Osteocyte (in vitro differentiated cells): ENCODE results near the gene LAYN. TPM values are rescaled to one million over a fixed set of nuclear protein-coding genes. Genes with fewer than 3 reads are reported as not detected.

ENCODE experiments used
- DNase-seq: peaks from one replicate; pipeline ENCODE4 v3.0.0; 2021; ENCODE audit warnings: mixed read lengths; ENCODE audit not compliant: unreplicated experiment; ENCODE audit errors: extremely low spot score
- H3K27ac Mint-ChIP-seq: one replicate; pipeline ENCODE4 v1.8.0; 2021; ENCODE audit warnings: mild to moderate bottlenecking, mixed read lengths; ENCODE audit not compliant: unreplicated experiment
- H3K27me3 Mint-ChIP-seq: one replicate; pipeline ENCODE4 v1.8.0; 2021; ENCODE audit warnings: mixed read lengths; ENCODE audit not compliant: unreplicated experiment
- H3K36me3 Mint-ChIP-seq: one replicate; pipeline ENCODE4 v1.8.0; 2021; ENCODE audit warnings: mixed read lengths; ENCODE audit not compliant: unreplicated experiment
- H3K4me1 Mint-ChIP-seq: one replicate; pipeline ENCODE4 v1.8.0; 2021; ENCODE audit warnings: mixed read lengths; ENCODE audit not compliant: unreplicated experiment
- H3K4me3 Mint-ChIP-seq: one replicate; pipeline ENCODE4 v1.8.0; 2021; ENCODE audit warnings: mild to moderate bottlenecking, moderate library complexity, mixed read lengths; ENCODE audit not compliant: unreplicated experiment
- H3K9me3 Mint-ChIP-seq: one replicate; pipeline ENCODE4 v1.8.0; 2021; ENCODE audit warnings: mixed read lengths; ENCODE audit not compliant: unreplicated experiment
- total RNA-seq: library from RNA; stranded (reverse); gene quantifications from 2 replicates; pipeline ENCODE4 v1.2.1, GENCODE V29; 2021
- TF ChIP-seq, protein P1 (sequence below): fragments of 200-600 bp; sonication (generic); IDR thresholded peaks from 2 replicates; pipeline ENCODE4 v1.5.0; 2021; ENCODE audit warnings: antibody characterized with exemption, mild to moderate bottlenecking, moderate library complexity

The LAYN gene
- total RNA-seq, 1 donor from 2014 or later = 12.8 TPM

DNA sequence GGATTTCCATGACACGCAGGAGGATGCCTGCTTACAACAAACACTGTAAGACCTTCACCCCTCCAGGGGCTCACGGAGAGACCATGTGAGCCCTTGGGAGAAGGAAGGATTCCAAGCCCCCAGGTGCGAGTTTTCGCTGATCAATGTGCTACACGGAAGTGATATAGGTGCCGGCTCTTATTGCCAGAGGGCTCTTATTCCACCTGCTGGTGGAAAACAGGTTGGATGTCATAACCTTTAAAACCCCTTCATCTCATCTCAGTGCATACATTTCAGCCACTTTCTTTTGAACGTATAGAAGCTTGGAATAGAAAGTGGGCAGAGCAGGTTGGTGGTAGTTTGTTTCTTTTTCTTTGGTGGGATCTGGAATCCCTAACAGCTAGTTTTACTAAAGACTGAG, 25.8 kb downstream of the LAYN start:
- peak overlapping the region; percentile 23 for H3K27ac Mint-ChIP-seq
- H3K9me3 Mint-ChIP-seq = no peaks in the 10 kb centered on the region
- no peaks in the 10 kb centered on the region for H3K27me3 Mint-ChIP-seq
- TF ChIP-seq, protein P1, sequence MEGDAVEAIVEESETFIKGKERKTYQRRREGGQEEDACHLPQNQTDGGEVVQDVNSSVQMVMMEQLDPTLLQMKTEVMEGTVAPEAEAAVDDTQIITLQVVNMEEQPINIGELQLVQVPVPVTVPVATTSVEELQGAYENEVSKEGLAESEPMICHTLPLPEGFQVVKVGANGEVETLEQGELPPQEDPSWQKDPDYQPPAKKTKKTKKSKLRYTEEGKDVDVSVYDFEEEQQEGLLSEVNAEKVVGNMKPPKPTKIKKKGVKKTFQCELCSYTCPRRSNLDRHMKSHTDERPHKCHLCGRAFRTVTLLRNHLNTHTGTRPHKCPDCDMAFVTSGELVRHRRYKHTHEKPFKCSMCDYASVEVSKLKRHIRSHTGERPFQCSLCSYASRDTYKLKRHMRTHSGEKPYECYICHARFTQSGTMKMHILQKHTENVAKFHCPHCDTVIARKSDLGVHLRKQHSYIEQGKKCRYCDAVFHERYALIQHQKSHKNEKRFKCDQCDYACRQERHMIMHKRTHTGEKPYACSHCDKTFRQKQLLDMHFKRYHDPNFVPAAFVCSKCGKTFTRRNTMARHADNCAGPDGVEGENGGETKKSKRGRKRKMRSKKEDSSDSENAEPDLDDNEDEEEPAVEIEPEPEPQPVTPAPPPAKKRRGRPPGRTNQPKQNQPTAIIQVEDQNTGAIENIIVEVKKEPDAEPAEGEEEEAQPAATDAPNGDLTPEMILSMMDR = no peak
- no peak overlapping the region for H3K4me3 Mint-ChIP-seq
- DNase-seq = no peak
- peaks cover 22% of the 10 kb centered on the region for H3K4me1 Mint-ChIP-seq
- no peaks in the 10 kb centered on the region for H3K36me3 Mint-ChIP-seq

DNA sequence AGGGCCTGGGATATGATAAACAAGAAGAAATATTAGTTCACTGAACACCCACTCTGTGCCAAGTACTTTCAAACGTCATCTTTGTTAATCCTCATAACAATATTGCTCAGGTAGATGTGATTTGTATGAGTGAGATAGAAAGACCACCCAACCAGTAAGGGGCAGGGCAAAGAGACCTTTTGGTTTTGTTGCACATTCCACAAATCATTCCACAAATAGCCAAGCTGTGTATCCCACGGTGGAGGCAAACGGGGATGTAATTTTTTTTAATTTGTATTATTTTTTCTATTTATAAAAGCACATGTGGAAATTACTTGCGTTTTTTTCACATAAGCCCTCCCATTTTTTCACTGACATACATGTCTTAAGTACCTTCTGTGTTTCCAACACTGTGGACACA, 29.0 kb downstream of the LAYN start:
- no peak overlapping the region for H3K4me3 Mint-ChIP-seq
- H3K27ac Mint-ChIP-seq = no peak overlapping the region
- no peaks in the 10 kb centered on the region for H3K36me3 Mint-ChIP-seq
- peaks cover 33% of the 10 kb centered on the region for H3K4me1 Mint-ChIP-seq
- TF ChIP-seq, protein P1 = no peak
- DNase-seq = no peak
- no peaks in the 10 kb centered on the region for H3K9me3 Mint-ChIP-seq
- no peaks in the 10 kb centered on the region for H3K27me3 Mint-ChIP-seq

DNA sequence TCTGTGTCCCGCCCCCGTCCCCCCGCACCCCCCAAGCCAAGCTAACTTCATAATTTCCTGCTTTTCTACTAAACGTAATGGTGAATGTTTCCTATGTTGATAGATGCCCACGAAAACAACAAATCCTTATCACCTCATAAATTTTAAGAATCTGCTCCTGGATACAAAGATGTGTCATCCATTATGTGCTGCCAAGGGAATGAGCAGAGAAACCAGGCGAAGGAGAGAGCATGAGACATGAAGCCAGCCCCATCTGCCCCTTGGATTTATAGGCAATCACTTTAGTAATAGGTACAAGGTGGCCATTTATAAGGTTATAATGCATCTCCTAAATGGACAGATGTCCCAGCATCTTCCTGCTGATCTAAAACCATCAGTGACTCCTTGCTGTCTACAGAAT, 30.3 kb downstream of the LAYN start:
- H3K27me3 Mint-ChIP-seq = no peaks in the 10 kb centered on the region
- TF ChIP-seq, protein P1 = no peak
- H3K9me3 Mint-ChIP-seq = no peaks in the 10 kb centered on the region
- H3K36me3 Mint-ChIP-seq = no peaks in the 10 kb centered on the region
- H3K4me3 Mint-ChIP-seq = no peak overlapping the region
- peaks cover 42% of the 10 kb centered on the region for H3K4me1 Mint-ChIP-seq
- H3K27ac Mint-ChIP-seq = no peak overlapping the region
- no peak for DNase-seq

DNA sequence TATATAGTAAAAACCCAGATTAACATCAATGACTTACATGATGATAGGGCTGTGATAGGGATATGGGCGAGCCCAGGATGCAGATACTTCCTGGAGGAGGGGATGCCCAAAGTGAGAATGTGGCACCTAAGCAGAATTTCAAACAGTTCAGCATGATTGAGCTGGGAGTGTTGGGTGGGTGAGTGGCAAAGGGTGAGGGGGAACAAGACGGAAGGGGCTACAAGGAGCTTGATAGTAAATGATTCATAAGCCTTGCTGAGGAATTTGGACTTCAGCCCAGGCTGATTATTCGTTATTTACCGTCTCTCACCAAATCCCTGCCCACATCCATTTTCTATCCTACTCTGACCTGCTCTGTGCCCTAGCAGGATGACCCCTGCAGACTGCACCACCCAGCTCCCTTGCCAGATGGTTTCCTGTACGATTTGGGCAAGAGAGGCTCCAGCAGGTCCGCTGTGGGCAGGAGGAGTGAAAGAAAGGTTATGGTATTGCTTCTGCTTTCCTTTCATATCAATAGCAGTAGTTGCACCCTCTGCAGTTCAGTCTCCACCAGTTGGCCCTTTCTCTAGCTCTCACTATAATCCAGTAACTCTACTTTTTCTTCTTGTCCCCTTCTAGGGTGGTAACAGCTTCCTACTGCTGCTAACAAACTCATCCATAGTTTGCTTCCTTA, 31.4 kb downstream of the LAYN start:
- DNase-seq = no peak
- Mint-ChIP-seq H3K4me3 (no peak overlapping the region), H3K9me3 (no peaks in the 10 kb centered on the region), H3K27me3 (no peaks in the 10 kb centered on the region), H3K36me3 (no peaks in the 10 kb centered on the region), H3K4me1 (peaks cover 42% of the 10 kb centered on the region), H3K27ac (no peak overlapping the region)
- TF ChIP-seq, protein P1 = no peak

DNA sequence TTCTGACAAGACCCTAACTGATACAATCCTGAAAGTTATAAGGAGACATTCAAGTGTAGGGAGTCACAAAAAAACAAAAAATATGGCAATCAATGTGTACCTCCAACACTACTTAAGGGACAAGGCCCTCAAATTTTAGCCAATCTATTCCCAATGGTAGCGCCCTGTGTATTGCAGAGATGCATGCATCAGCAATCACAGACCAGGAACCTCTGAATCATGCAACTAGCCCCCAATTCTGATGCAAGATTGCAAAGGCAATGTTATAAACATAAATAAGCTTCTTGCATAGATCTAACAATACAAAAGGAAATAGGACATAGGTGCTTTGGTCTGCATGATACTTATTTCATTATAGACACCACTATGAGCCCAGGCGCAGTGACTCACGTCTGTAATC, 32.1 kb downstream of the LAYN start:
- DNase-seq = no peak
- Mint-ChIP-seq H3K27ac (no peak overlapping the region), H3K4me3 (no peak overlapping the region), H3K36me3 (no peaks in the 10 kb centered on the region), H3K9me3 (no peaks in the 10 kb centered on the region), H3K27me3 (no peaks in the 10 kb centered on the region), H3K4me1 (peaks cover 42% of the 10 kb centered on the region)
- TF ChIP-seq, protein P1 = no peak
